Left lobe of liver (tissue), 2 donors: ENCODE results near the gene OR2Z1. TPM values are rescaled to one million over a fixed set of nuclear protein-coding genes. Genes with fewer than 3 reads are reported as not detected.
"Not testable (repeated sequence)": the region's sequence is repeated elsewhere in the genome, so short reads cannot be mapped to it uniquely, and the experiment has no call there.

Experiments
- ATAC-seq: fragments of 200-7000 bp; cut with Tn5 transposase; one replicate; pipeline ENCODE4 v1.9.1; 2020; ENCODE audit warnings: mild to moderate bottlenecking, moderate library complexity
- DNase-seq: peaks from one replicate; pipeline ENCODE4 v3.0.0-alpha.2; 2020; ENCODE audit warnings: low spot score
- total RNA-seq: library from RNA; stranded (reverse); gene quantifications from one replicate; pipeline ENCODE4 v1.2.1, GENCODE V29; 2021
- donor health status: DM: no; HTN: no; CAD: no; lungs with moderate emphysema.
- donor health status: DM: no; HTN: yes; CAD: no.

Gene OR2Z1
- total RNA-seq, 1 donor from 2014 or later, result not detected

DNA sequence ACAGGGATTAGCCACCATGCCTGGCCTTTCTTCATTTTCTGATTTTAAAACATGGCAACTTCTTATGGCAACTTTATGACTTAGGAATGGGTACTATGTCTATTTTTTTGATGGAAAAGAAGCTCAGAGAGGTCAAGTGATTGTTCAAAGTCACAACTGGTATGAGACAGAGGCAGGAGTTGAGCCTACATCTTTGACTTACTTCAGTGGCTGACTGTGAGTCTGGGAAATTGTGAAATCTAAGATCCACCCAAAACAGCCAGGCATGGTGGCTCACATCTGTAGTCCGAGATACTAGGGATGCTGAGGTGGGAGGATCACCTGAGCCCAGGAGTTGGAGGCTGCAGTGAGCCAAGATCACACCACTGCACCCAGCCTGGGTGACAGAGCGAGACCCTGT, 20.5 kb upstream of the OR2Z1 start:
- ATAC-seq (no peak), DNase-seq (no peak)

DNA sequence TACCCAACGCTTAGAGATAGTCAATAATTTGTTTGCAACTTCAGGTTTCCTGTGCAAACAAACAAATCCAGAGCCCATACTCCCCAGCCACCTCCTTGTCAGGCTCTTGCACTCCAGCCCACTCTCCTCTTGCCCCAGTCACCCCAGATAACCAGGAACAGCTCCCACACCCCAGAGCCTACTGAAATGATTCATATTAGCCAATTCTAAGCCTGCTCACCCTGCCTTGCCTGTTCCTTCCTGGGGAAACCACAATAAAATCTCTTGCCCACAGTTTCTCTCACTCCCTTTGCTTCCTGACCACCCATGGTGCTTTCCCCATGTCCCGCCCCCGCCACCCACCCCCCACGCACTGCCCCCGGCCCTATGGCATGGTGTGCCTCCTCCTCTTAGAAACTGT, 19.1 kb upstream of the OR2Z1 start:
- DNase-seq (no peak), ATAC-seq (no peak)

- DNase-seq (no peak), ATAC-seq (no peak)
These were observed 18.2 kb upstream of the OR2Z1 start for GRCh38 chr19:8703223-8703622.

DNA sequence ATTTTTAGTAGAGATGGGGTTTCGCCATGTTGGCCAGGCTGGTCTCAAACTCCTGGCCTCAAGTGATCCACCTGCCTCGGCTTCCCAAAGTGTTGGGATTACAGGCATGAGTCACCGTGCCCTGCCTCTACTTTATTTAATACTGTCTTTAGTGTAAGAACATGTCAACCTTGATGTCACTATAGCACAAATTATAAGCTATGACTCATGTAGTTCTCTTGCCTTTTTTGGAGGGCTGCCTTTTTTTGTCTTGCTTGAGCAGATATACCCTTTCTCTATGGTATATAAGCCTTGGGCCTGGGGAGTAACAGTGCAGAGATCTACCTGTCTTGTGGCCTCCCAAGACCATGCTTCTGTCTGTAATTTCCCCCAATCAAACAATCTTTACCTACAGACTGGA, 16.1 kb upstream of the OR2Z1 start:
- DNase-seq, ATAC-seq: not testable (repeated sequence)

- ATAC-seq, result no peak
These were observed 15.7 kb upstream of the OR2Z1 start for GRCh38 chr19:8705742-8706141.

GRCh38 chr19:8710337-8710736, 11.1 kb upstream of the OR2Z1 start:
- not testable (repeated sequence) for DNase-seq, ATAC-seq

More at GRCh38 chr19:8705742-8706141, 15.7 kb upstream of the OR2Z1 start:
- no peak for DNase-seq

DNA sequence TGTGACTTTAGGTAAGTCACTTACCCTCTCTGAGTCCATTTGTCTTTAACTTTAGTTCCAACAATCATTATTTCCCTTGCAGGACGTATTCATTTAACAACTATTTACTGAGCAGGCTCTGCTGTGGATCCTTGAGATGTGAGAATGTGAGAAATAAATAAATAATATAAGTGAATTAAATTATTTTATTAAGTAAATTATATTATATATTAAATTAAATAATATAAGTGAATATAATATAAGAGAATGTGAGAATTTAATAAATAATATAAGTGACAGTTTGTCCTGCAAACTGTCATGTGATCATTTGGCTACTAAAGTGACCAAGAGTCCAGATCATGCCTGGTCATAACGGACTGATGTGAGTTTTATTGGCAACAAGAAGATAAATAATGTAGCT, 598 bp downstream of the OR2Z1 start:
- ATAC-seq (no peak), DNase-seq (no peak)

DNA sequence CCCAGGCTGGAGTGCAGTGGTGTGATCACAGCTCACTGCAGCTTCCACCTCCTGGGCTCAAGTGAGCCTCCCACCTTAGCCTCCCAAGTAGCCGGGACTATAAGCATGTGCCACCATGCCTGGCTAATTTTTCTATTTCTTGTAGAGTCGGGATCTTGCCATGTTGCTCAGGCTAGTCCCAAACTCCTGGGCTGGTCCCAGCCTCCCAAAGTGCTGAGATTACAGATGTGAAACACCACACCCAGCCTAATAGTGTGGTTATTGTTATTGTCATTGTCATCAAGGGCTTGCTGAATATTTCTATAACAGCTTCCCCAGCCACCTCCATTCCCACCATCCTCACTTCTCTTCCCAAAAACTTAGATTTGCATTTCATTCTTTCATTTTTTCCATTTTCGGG, 2.8 kb downstream of the OR2Z1 start:
- DNase-seq (no peak), ATAC-seq (no peak)

DNA sequence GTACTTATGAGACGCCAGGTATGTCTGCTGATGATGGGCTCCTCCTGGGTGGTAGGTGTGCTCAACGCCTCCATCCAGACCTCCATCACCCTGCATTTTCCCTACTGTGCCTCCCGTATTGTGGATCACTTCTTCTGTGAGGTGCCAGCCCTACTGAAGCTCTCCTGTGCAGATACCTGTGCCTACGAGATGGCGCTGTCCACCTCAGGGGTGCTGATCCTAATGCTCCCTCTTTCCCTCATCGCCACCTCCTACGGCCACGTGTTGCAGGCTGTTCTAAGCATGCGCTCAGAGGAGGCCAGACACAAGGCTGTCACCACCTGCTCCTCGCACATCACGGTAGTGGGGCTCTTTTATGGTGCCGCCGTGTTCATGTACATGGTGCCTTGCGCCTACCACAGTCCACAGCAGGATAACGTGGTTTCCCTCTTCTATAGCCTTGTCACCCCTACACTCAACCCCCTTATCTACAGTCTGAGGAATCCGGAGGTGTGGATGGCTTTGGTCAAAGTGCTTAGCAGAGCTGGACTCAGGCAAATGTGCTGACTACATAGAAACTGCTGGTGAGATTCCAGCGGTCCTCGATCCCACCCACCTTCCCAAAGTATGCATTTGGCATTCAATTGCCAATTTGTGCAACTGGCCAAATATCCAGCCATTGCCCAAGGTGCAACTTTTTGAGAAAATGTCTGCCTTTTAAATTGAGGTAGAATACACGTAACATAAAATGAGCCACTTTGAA, 10.2 kb downstream of the OR2Z1 start:
- DNase-seq (no peak), ATAC-seq (no peak)

DNA sequence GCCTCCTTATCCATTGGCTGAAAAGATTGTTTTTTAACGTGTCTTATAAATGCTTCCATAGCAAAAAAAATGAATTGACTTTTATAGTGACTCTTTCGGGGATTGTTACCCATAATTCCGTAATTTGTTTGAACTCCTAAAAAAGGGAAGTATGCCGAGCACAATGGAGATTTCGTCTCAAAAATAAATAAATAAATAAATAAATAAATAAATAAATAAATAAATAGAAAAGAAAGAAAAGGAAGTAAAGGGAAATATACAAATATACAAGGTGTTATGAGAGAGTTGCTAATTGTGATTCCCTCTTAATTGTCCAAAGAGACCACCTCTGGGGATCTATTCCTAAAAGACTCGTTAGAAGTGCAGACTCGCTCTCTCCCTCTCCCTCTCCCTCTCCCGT, 16.9 kb downstream of the OR2Z1 start:
- ATAC-seq (no peak), DNase-seq (no peak)

DNA sequence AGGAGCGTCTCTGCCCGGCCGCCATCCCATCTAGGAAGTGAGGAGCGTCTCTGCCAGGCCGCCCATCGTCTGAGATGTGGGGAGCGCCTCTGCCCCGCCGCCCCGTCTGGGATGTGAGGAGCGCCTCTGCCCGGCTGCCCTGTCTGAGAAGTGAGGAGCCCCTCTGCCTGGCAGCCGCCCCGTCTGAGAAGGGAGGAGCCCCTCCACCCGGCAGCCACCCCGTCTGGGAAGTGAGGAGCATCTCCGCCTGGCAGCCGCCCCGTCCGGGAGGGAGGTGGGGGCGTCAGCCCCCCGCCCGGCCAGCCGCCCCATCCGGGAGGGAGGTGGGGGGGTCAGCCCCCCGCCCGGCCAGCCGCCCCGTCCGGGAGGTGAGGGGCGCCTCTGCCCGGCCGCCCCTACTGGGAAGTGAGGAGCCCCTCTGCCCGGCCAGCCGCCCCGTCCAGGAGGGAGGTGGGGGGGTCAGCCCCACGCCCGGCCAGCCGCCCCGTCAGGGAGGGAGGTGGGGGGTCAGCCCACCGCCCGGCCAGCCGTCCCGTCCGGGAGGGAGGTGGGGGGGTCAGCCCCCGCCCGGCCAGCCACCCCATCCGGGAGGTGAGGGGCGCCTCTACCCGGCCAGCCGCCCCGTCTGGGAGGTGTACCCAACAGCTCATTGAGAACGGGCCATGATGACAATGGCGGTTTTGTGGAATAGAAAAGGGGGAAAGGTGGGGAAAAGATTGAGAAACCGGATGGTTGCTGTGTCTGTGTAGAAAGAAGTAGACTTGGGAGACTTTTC, 18.0 kb downstream of the OR2Z1 start:
- DNase-seq, result not testable (repeated sequence)

DNA sequence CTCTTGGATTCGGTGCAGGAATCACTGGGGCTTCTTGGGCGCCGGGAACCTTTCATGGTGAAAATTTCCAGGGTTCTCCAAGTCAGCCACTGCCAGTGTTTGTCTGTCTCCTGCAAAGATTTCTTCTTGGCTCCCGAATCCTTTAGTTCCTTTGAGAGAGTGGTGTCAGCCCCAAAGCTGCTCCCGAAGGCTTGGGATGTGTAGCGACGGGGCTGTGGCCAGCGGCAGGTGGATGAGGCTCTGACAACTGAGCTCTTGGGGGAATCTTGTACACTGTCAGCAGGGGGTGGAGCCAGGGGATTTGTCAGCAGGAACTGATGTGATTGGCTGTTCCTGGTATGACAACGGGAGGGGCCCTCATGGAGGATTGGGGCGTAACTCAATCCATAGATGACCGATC, 45.8 kb downstream of the OR2Z1 start:
- ATAC-seq, DNase-seq: not testable (repeated sequence)

More for the DNA sequence above, 18.0 kb downstream of the OR2Z1 start:
- not testable (repeated sequence) for ATAC-seq

GRCh38 chr19:8769265-8769664, 47.8 kb downstream of the OR2Z1 start:
- not testable (repeated sequence) for DNase-seq, ATAC-seq

DNA sequence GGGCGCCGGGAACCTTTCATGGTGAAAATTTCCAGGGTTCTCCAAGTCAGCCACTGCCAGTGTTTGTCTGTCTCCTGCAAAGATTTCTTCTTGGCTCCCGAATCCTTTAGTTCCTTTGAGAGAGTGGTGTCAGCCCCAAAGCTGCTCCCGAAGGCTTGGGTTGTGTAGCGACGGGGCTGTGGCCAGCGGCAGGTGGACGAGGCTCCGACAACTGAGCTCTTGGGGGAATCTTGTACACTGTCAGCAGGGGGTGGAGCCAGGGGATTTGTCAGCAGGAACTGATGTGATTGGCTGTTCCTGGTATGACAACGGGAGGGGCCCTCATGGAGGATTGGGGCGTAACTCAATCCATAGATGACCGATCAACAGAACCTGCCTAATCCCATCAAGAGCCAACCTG, 52.2 kb downstream of the OR2Z1 start:
- not testable (repeated sequence) for DNase-seq, ATAC-seq

Other genes with a start within 250 kb of the OR2Z1 start
- gene PRAM1, start 219.0 kb upstream of the OR2Z1 start, total RNA-seq, result 1.7 TPM
- gene ZNF414, start 207.5 kb upstream of the OR2Z1 start, total RNA-seq, result 12.0 TPM
- 9.5 TPM for gene MYO1F, start 144.2 kb upstream of the OR2Z1 start, total RNA-seq
- 12.0 TPM for gene ADAMTS10, start 110.9 kb upstream of the OR2Z1 start, total RNA-seq
- not detected for gene NFILZ, start 91.0 kb upstream of the OR2Z1 start, total RNA-seq
- not detected for gene ACTL9, start 22.8 kb upstream of the OR2Z1 start, total RNA-seq
- 10.4 TPM for gene ZNF558, start 110.7 kb downstream of the OR2Z1 start, total RNA-seq
- gene MBD3L1, start 110.7 kb downstream of the OR2Z1 start, total RNA-seq, result not detected